ENCODE data around the gene SEPTIN6. TPM values are rescaled to one million over a fixed set of nuclear protein-coding genes. Genes with fewer than 3 reads are reported as not detected.

The SEPTIN6 gene
- total RNA-seq, result 100 to 1,000 TPM; 150 to 163 TPM
- 210 to 316 reads per million in 2 donors for total RNA-seq

GRCh38 chrX:119693040-119693995, at the start of gene SEPTIN6:
Gene SEPTIN6 (minus strand): TSS chrX:119693168. CDS start chrX:119693105, 63 bp downstream.
- peaks cover 10% of the 10 kb centered on the region for H3K4me1 Mint-ChIP-seq
- peaks cover 2% of the 10 kb centered on the region for H3K36me3 Mint-ChIP-seq (ENCODE audit: low read depth)
- peak within 1 kb of the TSS; percentile 95 for H3K4me3 Mint-ChIP-seq
- H3K27ac Mint-ChIP-seq, result peak within 1 kb of the TSS; percentile 98
- ATAC-seq, result peak; percentile 74
- peak; percentile 69 to 75 (median 69) for DNase-seq
- H3K9me3 ChIP-seq (ENCODE audit: control insufficient read depth, low read length, poor library complexity, severe bottlenecking), result no peaks in the 10 kb centered on the region
- no peaks in the 10 kb centered on the region for H3K27me3 Mint-ChIP-seq

- H3K36me3 Mint-ChIP-seq (ENCODE audit: low read depth), result no peaks in the 10 kb centered on the region
- no peak for DNase-seq
- no peak overlapping the region for H3K4me3 Mint-ChIP-seq
- H3K4me1 Mint-ChIP-seq, result no peaks in the 10 kb centered on the region
- ATAC-seq, result no peak
- H3K27me3 Mint-ChIP-seq, result no peaks in the 10 kb centered on the region
- H3K27ac Mint-ChIP-seq, result no peak overlapping the region
- H3K9me3 ChIP-seq (ENCODE audit: control insufficient read depth, low read length, poor library complexity, severe bottlenecking), result no peaks in the 10 kb centered on the region
Measured at GRCh38 chrX:119738742-119739141, 45.8 kb upstream of the SEPTIN6 start.

- H3K9me3 ChIP-seq (ENCODE audit: control insufficient read depth, low read length, poor library complexity, severe bottlenecking), result no peaks in the 10 kb centered on the region
- ATAC-seq, result no peak
- Mint-ChIP-seq H3K4me3 (no peak overlapping the region), H3K27ac (no peak overlapping the region), H3K36me3 (ENCODE audit: low read depth) (no peaks in the 10 kb centered on the region), H3K27me3 (no peaks in the 10 kb centered on the region), H3K4me1 (no peaks in the 10 kb centered on the region)
- no peak for DNase-seq
Measured at GRCh38 chrX:119736206-119736764, 43.3 kb upstream of the SEPTIN6 start.

GRCh38 chrX:119735467-119735866, 42.5 kb upstream of the SEPTIN6 start:
- no peak for DNase-seq
- no peaks in the 10 kb centered on the region for H3K9me3 ChIP-seq (ENCODE audit: control insufficient read depth, low read length, poor library complexity, severe bottlenecking)
- no peaks in the 10 kb centered on the region for H3K4me1 Mint-ChIP-seq
- no peak overlapping the region for H3K27ac Mint-ChIP-seq
- no peak overlapping the region for H3K4me3 Mint-ChIP-seq
- H3K27me3 Mint-ChIP-seq, result no peaks in the 10 kb centered on the region
- ATAC-seq, result no peak
- no peaks in the 10 kb centered on the region for H3K36me3 Mint-ChIP-seq (ENCODE audit: low read depth)

GRCh38 chrX:119734897-119735339, 42.0 kb upstream of the SEPTIN6 start:
- H3K27ac Mint-ChIP-seq, result no peak overlapping the region
- H3K4me1 Mint-ChIP-seq, result no peaks in the 10 kb centered on the region
- no peaks in the 10 kb centered on the region for H3K9me3 ChIP-seq (ENCODE audit: control insufficient read depth, low read length, poor library complexity, severe bottlenecking)
- ATAC-seq (no peak), DNase-seq (no peak)
- no peaks in the 10 kb centered on the region for H3K36me3 Mint-ChIP-seq (ENCODE audit: low read depth)
- H3K4me3 Mint-ChIP-seq, result no peak overlapping the region
- H3K27me3 Mint-ChIP-seq, result no peaks in the 10 kb centered on the region

GRCh38 chrX:119729408-119730201, 36.6 kb upstream of the SEPTIN6 start:
- peaks cover 5% of the 10 kb centered on the region for H3K4me1 Mint-ChIP-seq
- H3K27me3 Mint-ChIP-seq, result no peaks in the 10 kb centered on the region
- no peak overlapping the region for H3K27ac Mint-ChIP-seq
- DNase-seq, result peak; percentile 22 to 54 (median 31)
- H3K36me3 Mint-ChIP-seq (ENCODE audit: low read depth), result no peaks in the 10 kb centered on the region
- ATAC-seq, result peak; percentile 59
- no peaks in the 10 kb centered on the region for H3K9me3 ChIP-seq (ENCODE audit: control insufficient read depth, low read length, poor library complexity, severe bottlenecking)
- H3K4me3 Mint-ChIP-seq, result no peak overlapping the region

- Mint-ChIP-seq H3K27ac (no peak overlapping the region), H3K4me3 (no peak overlapping the region), H3K4me1 (peaks cover 5% of the 10 kb centered on the region), H3K36me3 (ENCODE audit: low read depth) (no peaks in the 10 kb centered on the region), H3K27me3 (no peaks in the 10 kb centered on the region)
- H3K9me3 ChIP-seq (ENCODE audit: control insufficient read depth, low read length, poor library complexity, severe bottlenecking), result no peaks in the 10 kb centered on the region
- ATAC-seq (no peak), DNase-seq (no peak)
Measured at GRCh38 chrX:119728487-119728886, 35.5 kb upstream of the SEPTIN6 start.

- H3K27ac Mint-ChIP-seq, result peak overlapping the region; percentile 78
- H3K4me1 Mint-ChIP-seq, result peaks cover 5% of the 10 kb centered on the region
- DNase-seq, result no peak
- H3K9me3 ChIP-seq (ENCODE audit: control insufficient read depth, low read length, poor library complexity, severe bottlenecking), result no peaks in the 10 kb centered on the region
- ATAC-seq, result peak; percentile 80
- H3K27me3 Mint-ChIP-seq, result no peaks in the 10 kb centered on the region
- peak overlapping the region; percentile 41 for H3K4me3 Mint-ChIP-seq
- no peaks in the 10 kb centered on the region for H3K36me3 Mint-ChIP-seq (ENCODE audit: low read depth)
Measured at GRCh38 chrX:119726900-119727555, 34.1 kb upstream of the SEPTIN6 start.

GRCh38 chrX:119721926-119722325, 29.0 kb upstream of the SEPTIN6 start:
- H3K36me3 Mint-ChIP-seq (ENCODE audit: low read depth), result no peaks in the 10 kb centered on the region

GRCh38 chrX:119721487-119721886, 28.5 kb upstream of the SEPTIN6 start:
- DNase-seq (no peak), ATAC-seq (no peak)
- no peaks in the 10 kb centered on the region for H3K36me3 Mint-ChIP-seq (ENCODE audit: low read depth)
- H3K4me3 Mint-ChIP-seq, result no peak overlapping the region
- no peaks in the 10 kb centered on the region for H3K27me3 Mint-ChIP-seq
- no peak overlapping the region for H3K27ac Mint-ChIP-seq
- no peaks in the 10 kb centered on the region for H3K4me1 Mint-ChIP-seq
- H3K9me3 ChIP-seq (ENCODE audit: control insufficient read depth, low read length, poor library complexity, severe bottlenecking), result no peaks in the 10 kb centered on the region

More at GRCh38 chrX:119721926-119722325, 29.0 kb upstream of the SEPTIN6 start:
- DNase-seq, result no peak
- no peak for ATAC-seq
- Mint-ChIP-seq H3K27ac (no peak overlapping the region), H3K4me3 (no peak overlapping the region), H3K4me1 (peaks cover under 1% of the 10 kb centered on the region), H3K27me3 (no peaks in the 10 kb centered on the region)
- H3K9me3 ChIP-seq (ENCODE audit: control insufficient read depth, low read length, poor library complexity, severe bottlenecking), result no peaks in the 10 kb centered on the region

GRCh38 chrX:119709630-119710029, 16.7 kb upstream of the SEPTIN6 start:
- Mint-ChIP-seq H3K27me3 (no peaks in the 10 kb centered on the region), H3K27ac (no peak overlapping the region), H3K36me3 (ENCODE audit: low read depth) (no peaks in the 10 kb centered on the region), H3K4me3 (no peak overlapping the region), H3K4me1 (peaks cover 4% of the 10 kb centered on the region)
- H3K9me3 ChIP-seq (ENCODE audit: control insufficient read depth, low read length, poor library complexity, severe bottlenecking), result no peaks in the 10 kb centered on the region
- ATAC-seq, result no peak
- no peak for DNase-seq

GRCh38 chrX:119708936-119709335, 16.0 kb upstream of the SEPTIN6 start:
- H3K27ac Mint-ChIP-seq, result no peak overlapping the region
- no peaks in the 10 kb centered on the region for H3K27me3 Mint-ChIP-seq
- ATAC-seq, result no peak
- peaks cover 4% of the 10 kb centered on the region for H3K4me1 Mint-ChIP-seq
- no peak for DNase-seq
- no peaks in the 10 kb centered on the region for H3K36me3 Mint-ChIP-seq (ENCODE audit: low read depth)
- H3K9me3 ChIP-seq (ENCODE audit: control insufficient read depth, low read length, poor library complexity, severe bottlenecking), result no peaks in the 10 kb centered on the region
- no peak overlapping the region for H3K4me3 Mint-ChIP-seq

Measured in T-helper 17 cell (primary cell).